Thyroid gland (tissue), 4 donors: ENCODE measurements around the gene SMIM11.

Source experiments
- CTCF ChIP-seq, 6 experiments: fragments of 200-600 bp in 3 of 6; fragments of 450-650 bp in 3 of 6; sonication (generic) in 3 of 6; IDR thresholded peaks; one replicate each; pipeline ENCODE4 v1.5.1; 2016 to 2019; ENCODE audit warnings: antibody characterized with exemption in 6 of 6, mild to moderate bottlenecking in 2 of 6, inconsistent platforms in 1 of 6, moderate library complexity in 1 of 6
- POLR2A ChIP-seq, 2 donors: fragments of 450-650 bp; IDR thresholded peaks; one replicate each; pipeline ENCODE4 v1.6.1; 2017; ENCODE audit warnings: antibody characterized with exemption in 2 of 2, mild to moderate bottlenecking in 2 of 2, moderate library complexity in 1 of 2

GRCh38 chr21:34364921-34365320 lies 10.4 kb upstream of the SMIM11 start:
- TF ChIP-seq CTCF (IDR thresholded peaks at IDR 0.05) (no peak), POLR2A (IDR thresholded peaks at IDR 0.05) (no peak)
